ENCODE data around the gene FAM219A.
"Not testable (repeated sequence)": the region's sequence is repeated elsewhere in the genome, so short reads cannot be mapped to it uniquely, and the experiment has no call there.

Gene FAM219A

DNA sequence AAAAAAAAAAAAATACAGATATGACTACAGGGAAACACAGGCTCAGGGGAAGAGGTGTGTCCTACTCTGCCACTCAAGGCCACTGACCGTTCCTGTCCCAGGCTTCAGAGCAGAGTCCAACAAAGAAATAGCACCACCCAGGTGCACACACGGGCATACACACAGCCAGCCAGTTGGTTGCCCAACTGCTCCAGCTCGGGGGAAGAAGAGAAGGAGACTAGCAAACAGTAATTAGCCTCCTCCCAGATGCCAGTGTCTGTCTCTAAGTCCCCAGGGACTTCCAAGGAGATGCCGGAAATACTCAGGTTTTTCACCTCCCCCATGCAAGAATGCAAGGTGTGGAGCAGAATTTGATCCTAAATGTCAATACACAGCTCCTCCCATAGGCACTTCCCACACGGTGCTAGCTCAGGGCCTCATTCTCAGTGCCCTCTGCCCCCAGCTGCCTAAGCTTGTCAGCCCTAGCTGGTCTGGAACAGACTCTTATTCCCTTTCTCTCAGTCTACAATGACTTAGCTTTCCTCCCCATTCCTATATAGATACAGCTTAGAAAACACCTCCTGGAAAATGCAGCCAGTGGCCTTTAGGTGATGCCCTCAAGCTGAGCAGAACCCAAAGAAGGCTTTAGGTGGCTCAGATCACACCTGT, 83.3 kb downstream of the FAM219A start:
- peak; percentile 83 for DNase-seq

DNA sequence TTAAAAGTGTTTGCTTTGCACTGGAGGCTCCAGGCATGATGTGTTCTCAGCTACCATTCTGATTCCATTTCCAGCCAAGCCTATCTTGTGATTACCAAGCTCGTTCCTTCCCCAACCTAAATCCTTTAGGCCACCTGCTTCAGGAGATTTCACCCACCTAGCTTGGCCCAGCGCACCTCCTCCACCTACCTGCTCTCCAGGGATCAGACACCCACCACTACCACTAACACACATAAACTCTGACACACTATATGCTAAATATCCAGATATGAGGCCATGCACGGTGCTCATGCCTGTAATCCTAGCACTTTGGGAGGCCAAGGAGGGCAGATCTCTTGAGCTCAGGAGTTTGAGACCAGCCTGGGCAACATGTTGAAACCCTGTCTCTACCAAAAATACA, 84.0 kb downstream of the FAM219A start:
- DNase-seq: no peak

DNA sequence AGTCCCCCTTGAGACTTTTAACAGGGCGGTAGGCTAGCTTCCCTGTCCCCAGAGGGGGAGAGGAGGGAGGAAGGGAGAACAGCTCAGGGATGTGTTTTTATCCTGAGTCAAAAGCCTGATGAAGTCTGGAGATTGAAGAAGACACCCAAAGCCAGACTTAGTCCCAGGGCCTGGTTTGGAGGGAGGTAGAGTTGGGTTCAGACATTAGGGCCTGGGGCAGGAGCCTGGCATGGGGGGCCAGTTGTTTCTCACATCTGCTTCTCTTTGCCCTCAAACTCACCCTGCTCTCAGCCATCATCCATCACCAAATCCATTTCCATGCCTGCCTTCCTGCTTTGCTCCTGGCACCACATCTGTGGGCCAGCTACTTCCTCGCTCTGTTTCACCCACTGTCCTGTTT, 84.6 kb downstream of the FAM219A start:
- DNase-seq: no peak

- peak; percentile 91 for DNase-seq
These were observed 85.8 kb downstream of the FAM219A start for GRCh38 chr9:34372467-34373011.

DNA sequence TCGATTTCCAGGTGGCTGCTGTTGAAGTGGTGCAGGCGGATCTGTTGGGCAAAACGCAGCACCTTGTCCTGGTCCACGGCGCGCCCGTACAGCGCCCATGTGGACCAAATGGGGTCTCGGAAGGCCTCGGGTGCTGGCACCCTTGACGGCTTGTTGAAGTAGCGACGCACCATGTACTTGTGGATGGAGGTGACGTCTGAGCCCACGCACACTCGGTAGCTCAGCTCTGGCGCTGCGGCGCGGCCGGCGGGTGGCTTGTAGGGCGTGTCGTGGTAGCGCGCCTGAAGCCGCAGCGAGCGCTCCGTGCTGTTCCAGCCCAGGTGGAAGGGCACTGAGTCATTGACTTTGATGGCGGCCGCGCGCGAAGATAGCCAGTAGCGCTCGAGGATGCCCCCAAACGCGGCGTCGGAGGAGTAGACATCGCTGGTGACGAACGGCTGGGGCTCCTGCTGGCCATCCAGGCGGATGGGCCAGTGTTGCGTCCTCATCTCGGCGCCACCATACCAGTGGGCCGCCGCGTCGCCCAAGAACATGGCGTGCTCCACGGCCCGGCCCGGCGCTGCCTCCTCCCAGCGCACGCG, 86.4 kb downstream of the FAM219A start:
- no peak for DNase-seq

- no peak for DNase-seq
These were observed 87.1 kb downstream of the FAM219A start for GRCh38 chr9:34370970-34371880.

DNA sequence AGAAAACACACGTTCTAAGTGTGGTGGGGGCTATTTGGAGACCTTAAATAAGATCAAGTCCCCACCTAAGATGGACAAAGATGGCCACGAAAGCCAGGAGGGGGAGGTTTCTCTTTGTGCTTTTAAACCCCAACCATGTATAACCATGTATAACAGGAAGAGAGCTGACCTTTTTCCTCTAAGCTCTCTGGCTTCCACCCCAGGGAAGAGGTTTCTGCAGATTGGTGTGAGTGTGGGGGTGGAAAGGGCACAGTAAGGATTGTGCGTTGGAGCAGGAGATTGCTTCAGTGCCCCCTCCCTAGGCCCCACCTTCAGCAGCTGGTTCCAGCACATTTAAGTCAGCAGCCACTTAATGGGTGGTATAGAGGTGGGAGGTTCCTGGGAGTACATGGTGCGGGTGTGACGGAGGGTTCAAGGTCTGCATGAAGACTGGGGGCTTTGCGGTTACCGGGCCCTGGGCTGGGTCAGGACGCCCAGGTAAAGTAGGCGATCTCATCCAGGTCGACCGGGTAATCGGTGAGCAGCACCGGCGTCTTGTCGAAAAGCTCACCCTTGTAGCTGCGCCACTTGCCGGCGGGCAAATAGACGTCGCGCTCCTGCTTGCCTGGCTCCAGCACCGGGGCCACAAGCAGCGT, 87.9 kb downstream of the FAM219A start:
- no peak for DNase-seq

DNA sequence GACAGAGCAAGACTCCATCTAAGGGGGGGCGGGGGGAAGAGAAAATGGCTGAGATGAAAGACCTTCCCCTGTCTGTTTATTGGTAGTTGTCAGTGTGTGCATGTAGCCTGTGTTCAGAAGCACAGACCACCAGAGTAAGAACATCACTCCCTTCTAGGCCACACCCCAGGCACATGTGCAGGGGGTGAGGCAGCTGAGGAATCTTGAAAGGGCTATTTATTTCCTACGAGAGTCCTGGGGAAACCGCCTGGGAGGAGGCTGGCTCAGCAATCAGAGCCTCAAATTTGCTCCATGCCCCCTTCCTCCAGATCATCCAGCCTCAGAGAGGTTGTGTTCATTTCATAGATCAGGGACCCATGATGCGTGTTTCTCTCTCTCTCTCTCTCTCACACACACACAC, 88.7 kb downstream of the FAM219A start:
- DNase-seq: no peak

DNA sequence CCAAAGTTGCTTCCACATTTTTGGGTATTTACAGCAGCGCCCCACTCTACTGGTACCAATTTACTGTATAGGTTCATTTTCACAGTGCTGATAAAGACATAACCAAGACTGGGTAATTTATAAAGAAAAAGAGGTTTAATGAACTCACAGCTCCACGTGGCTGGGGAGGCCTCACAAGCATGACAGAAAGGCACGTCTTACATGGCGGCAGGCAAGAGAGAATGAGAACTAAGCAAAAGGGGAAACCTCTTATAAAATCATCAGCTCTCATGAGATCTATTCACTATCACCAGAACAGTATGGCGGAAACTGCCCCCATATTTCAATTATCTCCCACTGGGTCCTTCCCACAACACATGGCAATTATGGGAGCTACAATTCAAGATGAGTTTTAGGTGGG, 89.6 kb downstream of the FAM219A start:
- not testable (repeated sequence) for DNase-seq

- not testable (repeated sequence) for DNase-seq
These were observed 90.5 kb downstream of the FAM219A start for GRCh38 chr9:34367751-34368410.

GRCh38 chr9:34366365-34366764, 92.0 kb downstream of the FAM219A start:
- DNase-seq: no peak

DNA sequence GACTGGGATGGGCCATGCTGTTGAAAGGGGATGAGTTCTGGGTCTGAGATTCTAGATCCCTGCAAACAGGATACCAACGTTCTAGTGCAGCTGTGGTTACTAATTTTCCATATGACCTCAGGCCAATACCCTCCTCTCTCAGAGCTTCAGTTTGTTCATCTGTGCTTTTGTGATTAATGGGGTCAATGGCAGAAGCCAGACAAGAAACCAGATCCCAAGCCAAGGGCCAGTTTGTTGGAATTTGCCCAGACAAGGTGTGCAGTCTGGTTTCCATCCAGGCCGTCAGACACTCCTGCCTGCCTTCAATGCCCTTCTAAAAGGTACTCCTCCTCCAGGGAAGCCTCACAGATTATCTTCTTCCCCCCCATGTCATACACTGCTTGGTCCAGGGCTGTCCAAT, 93.1 kb downstream of the FAM219A start:
- DNase-seq: peak; percentile 76

- DNase-seq: peak; percentile 54
These were observed 94.6 kb downstream of the FAM219A start for GRCh38 chr9:34363619-34364351.

GRCh38 chr9:34362614-34363214, 95.7 kb downstream of the FAM219A start:
- DNase-seq: peak; percentile 26

- DNase-seq: not testable (repeated sequence)
These were observed 105.4 kb downstream of the FAM219A start for GRCh38 chr9:34352957-34353356.

DNA sequence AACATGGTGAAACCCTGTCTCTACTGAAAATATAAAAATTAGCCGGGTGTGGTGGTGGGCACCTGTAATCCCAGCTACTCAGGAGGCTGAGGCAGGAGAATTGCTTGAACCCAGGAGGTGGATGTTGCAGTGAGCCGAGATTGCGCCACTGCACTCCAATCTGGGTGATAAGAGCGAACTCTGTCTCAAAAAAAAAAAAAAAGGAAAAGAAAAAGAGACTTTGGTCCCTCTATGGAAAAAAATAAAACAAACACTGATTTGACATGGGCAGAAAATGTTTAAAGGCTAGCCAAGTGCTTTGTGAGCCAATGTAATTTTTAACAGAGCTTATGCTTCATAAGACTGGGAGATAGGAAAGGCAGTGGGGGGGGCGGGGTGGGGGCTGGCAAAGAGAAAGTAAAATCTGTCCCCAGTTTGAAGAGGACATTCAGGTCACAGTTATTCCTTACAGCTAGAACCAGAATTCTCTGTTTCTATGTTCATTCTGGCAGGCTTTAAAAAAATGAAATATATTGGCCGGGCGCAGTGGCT, 106.2 kb downstream of the FAM219A start:
- not testable (repeated sequence) for DNase-seq

- no peak for DNase-seq
These were observed 109.0 kb downstream of the FAM219A start for GRCh38 chr9:34349324-34349723.

Data from islet precursor cell (in vitro differentiated cells).